Upper lobe of left lung (tissue), 6 donors: Measurements from ENCODE around the gene ADAMTS8. TPM values are rescaled to one million over a fixed set of nuclear protein-coding genes. Genes with fewer than 3 reads are reported as not detected.

Experiments
- ATAC-seq, 2 donors: fragments of 200-7000 bp; cut with Tn5 transposase; one replicate each; pipeline ENCODE4 v1.9.1; 2022; ENCODE audit warnings: mild to moderate bottlenecking in 2 of 2, moderate library complexity in 2 of 2; ENCODE audit not compliant: low FRiP score in 2 of 2
- DNase-seq, 2 donors: peaks; one replicate each; pipeline ENCODE4 v3.0.0-alpha.2; 2019 to 2020
- H3K27ac ChIP-seq, 4 donors: fragments of 200-600 bp; sonication (generic); one replicate each; pipeline ENCODE4 v1.5.1; 2016 to 2019
- H3K27me3 ChIP-seq, 4 donors: fragments of 200-600 bp; sonication (generic); one replicate each; pipeline ENCODE4 v1.5.1; 2017 to 2019
- H3K36me3 ChIP-seq, 4 donors: fragments of 200-600 bp; sonication (generic); one replicate each; pipeline ENCODE4 v1.5.1; 2016 to 2019
- H3K4me1 ChIP-seq, 4 donors: fragments of 200-600 bp; sonication (generic); one replicate each; pipeline ENCODE4 v1.5.1; 2018 to 2019
- H3K4me3 ChIP-seq, 4 donors: fragments of 200-600 bp; sonication (generic); one replicate each; pipeline ENCODE4 v1.5.1; 2017 to 2019; ENCODE audit warnings: mild to moderate bottlenecking in 2 of 4, moderate library complexity in 1 of 4
- H3K9me3 ChIP-seq, 4 donors: fragments of 200-600 bp; sonication (generic); one replicate each; pipeline ENCODE4 v1.5.1; 2018 to 2019
- EP300 ChIP-seq, 4 donors: sonication (generic); formaldehyde crosslinking; IDR thresholded peaks; one replicate each; pipeline ENCODE4 v1.5.1; 2017; ENCODE audit warnings: antibody characterized with exemption in 4 of 4, control low read depth in 2 of 4
- POLR2A ChIP-seq, 4 donors: fragments of 450-650 bp; IDR thresholded peaks; one replicate each; pipeline ENCODE4 v1.5.1; 2016 to 2017; ENCODE audit warnings: antibody characterized with exemption in 4 of 4, mild to moderate bottlenecking in 2 of 4
- POLR2AphosphoS5 ChIP-seq, 2 donors: sonication (generic); formaldehyde crosslinking; IDR thresholded peaks; one replicate each; pipeline ENCODE4 v1.5.1; 2017; ENCODE audit warnings: antibody characterized with exemption in 2 of 2
- WGBS, 2 donors: methylation state at CpG; one replicate each; pipeline ENCODE4 v1.1.5; 2017 to 2018; 5-methylcytosine and 5-hydroxymethylcytosine counted together
- total RNA-seq, 6 donors: library from RNA; depleted of rRNA in 4 of 6; stranded (reverse); fragments of >200 nt in 4 of 6; gene quantifications; one replicate each; pipeline versions ENCODE4 v1.1.0 to v1.2.1, GENCODE V29; 2016 to 2021
- TF ChIP-seq, protein P1 (sequence below), 6 experiments: fragments of 450-650 bp in 4 of 6; fragments of 200-600 bp in 2 of 6; sonication (generic) in 2 of 6; IDR thresholded peaks; one replicate each; pipeline ENCODE4 v1.5.1; 2016 to 2019; ENCODE audit warnings: antibody characterized with exemption in 6 of 6
- donor health status: DM: no; HTN: no; CAD: no; lungs with moderate emphysema.
- donor health status: DM: no; HTN: yes; CAD: no; lungs with severe emphysema.

ADAMTS8 gene
- total RNA-seq, 6 donors from 2014 or later = 13.0 to 52.3 (median 21.5) TPM

DNA sequence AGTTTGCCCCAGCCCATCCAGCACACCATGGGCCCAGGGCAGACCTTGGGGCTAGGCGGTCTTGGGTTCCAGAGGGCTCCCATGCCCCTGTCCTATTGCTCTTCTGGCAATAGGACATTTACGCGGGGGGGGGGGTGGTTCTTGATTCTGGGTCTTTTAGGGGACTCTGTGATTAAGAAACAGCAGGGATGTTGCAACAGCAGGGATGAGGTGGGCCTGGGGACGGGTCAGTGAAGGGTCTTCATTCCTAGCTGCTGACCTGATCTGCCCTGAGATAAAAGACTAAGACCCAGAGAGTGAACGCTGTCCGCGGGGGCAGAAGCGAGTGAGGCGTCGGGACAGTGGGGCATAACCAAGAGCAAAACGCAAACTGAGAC, 19.6 kb upstream of the ADAMTS8 start:
- Histone ChIP-seq H3K27ac (peak overlapping the region in 2 of 4 donors; percentile 72 to 80), H3K4me3 (peak overlapping the region in 3 of 4 donors; percentile 54 to 68 (median 63)), H3K9me3 (no peaks in the 10 kb centered on the region), H3K36me3 (no peaks in the 10 kb centered on the region), H3K27me3 (peaks cover 0 to 17% (median 1%) of the 10 kb centered on the region in 4 donors), H3K4me1 (peaks cover 8 to 24% (median 14%) of the 10 kb centered on the region in 4 donors)
- WGBS, 2 donors = 9% methylated on average over 11 of the region's 11 CpGs
- DNase-seq = no peak
- TF ChIP-seq, protein P1, sequence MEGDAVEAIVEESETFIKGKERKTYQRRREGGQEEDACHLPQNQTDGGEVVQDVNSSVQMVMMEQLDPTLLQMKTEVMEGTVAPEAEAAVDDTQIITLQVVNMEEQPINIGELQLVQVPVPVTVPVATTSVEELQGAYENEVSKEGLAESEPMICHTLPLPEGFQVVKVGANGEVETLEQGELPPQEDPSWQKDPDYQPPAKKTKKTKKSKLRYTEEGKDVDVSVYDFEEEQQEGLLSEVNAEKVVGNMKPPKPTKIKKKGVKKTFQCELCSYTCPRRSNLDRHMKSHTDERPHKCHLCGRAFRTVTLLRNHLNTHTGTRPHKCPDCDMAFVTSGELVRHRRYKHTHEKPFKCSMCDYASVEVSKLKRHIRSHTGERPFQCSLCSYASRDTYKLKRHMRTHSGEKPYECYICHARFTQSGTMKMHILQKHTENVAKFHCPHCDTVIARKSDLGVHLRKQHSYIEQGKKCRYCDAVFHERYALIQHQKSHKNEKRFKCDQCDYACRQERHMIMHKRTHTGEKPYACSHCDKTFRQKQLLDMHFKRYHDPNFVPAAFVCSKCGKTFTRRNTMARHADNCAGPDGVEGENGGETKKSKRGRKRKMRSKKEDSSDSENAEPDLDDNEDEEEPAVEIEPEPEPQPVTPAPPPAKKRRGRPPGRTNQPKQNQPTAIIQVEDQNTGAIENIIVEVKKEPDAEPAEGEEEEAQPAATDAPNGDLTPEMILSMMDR (IDR thresholded peaks at IDR 0.05) = no peak
- ATAC-seq = no peak

DNA sequence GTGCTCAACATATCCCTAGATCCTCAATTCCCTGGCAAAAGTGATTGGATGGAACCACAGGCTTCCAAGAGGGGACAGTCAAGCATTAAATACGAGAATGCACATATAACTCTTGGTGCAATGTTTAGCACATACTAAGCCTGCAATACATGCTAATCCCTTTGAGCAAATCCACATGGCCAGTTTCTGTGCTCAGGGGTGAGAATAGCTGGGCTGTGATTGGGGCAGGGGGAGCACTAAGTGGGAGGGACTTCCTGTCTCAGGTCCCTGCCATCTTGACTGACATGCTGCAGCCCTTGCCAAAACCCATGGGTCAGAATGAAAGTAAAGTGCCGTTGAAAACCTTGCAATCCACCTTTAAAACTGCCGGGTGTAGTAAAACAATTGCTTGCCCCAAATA, 17.4 kb upstream of the ADAMTS8 start:
- no peak for ATAC-seq
- TF ChIP-seq, protein P1 (IDR thresholded peaks at IDR 0.05) = no peak
- TF ChIP-seq POLR2A (IDR thresholded peaks at IDR 0.05) (no peak), EP300 (IDR thresholded peaks at IDR 0.05) (no peak), POLR2AphosphoS5 (IDR thresholded peaks at IDR 0.05) (no peak)
- DNase-seq = no peak
- H3K4me1 ChIP-seq = peaks cover 8 to 24% (median 14%) of the 10 kb centered on the region in 4 donors
- H3K27ac ChIP-seq = no peak overlapping the region
- no peaks in the 10 kb centered on the region for H3K9me3 ChIP-seq
- H3K27me3 ChIP-seq = peaks cover 0 to 17% (median 1%) of the 10 kb centered on the region in 4 donors
- H3K36me3 ChIP-seq = no peaks in the 10 kb centered on the region
- 69 to 75% methylated on average over 3 of the region's 3 CpGs for WGBS, 2 donors
- no peak overlapping the region for H3K4me3 ChIP-seq

DNA sequence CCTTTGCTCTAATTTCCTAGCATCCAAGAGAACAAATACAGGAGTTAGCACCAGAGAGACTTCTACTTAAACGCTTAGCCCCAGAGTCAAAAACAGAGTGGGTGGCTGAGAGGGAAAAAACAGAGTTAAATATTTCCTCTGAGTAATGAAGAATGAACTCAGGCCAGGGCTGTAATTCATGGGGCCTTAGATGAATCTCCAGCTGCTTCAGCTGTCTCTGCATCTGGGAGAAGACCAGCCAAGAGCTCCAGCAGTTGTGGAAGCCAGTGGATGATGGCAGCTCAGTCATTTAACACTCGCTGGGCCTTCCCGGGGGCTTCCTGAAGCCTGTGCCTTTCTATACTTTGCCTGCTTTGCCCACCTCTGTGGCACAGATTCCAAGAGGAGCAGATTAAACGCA, 14.3 kb upstream of the ADAMTS8 start:
- H3K4me3 ChIP-seq = no peak overlapping the region
- TF ChIP-seq, protein P1 (IDR thresholded peaks at IDR 0.05) = no peak
- TF ChIP-seq POLR2AphosphoS5 (IDR thresholded peaks at IDR 0.05) = no peak
- no peak for TF ChIP-seq EP300 (IDR thresholded peaks at IDR 0.05)
- no peak for TF ChIP-seq POLR2A (IDR thresholded peaks at IDR 0.05)
- H3K27ac ChIP-seq = no peak overlapping the region
- no peak for DNase-seq
- 73 to 81% methylated on average over 4 of the region's 4 CpGs for WGBS, 2 donors
- peak in 1 of 2 donors; percentile 55 for ATAC-seq
- no peaks in the 10 kb centered on the region for H3K36me3 ChIP-seq
- H3K27me3 ChIP-seq = no peaks in the 10 kb centered on the region
- H3K4me1 ChIP-seq = no peaks in the 10 kb centered on the region
- no peaks in the 10 kb centered on the region for H3K9me3 ChIP-seq

DNA sequence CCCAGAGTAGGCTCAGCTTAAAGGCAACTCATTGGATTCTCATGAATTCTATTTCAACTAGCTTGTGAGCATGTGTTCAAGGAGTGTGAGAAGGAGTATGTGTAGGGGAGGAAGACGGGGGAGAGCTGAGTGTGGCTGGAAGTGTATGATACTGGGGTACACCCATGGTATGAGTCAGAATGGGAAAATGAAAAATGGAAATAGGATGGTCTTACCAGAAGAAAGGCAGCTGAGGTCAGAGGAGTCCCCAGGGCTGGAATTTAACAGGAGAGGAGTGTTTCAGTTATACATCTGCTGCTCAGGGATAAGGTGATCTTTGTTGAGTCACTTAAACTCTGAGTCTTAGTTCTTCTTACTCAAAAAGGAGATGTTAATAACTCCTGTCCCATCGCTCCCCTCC, 13.3 kb upstream of the ADAMTS8 start:
- no peaks in the 10 kb centered on the region for H3K27me3 ChIP-seq
- ATAC-seq = no peak

DNA sequence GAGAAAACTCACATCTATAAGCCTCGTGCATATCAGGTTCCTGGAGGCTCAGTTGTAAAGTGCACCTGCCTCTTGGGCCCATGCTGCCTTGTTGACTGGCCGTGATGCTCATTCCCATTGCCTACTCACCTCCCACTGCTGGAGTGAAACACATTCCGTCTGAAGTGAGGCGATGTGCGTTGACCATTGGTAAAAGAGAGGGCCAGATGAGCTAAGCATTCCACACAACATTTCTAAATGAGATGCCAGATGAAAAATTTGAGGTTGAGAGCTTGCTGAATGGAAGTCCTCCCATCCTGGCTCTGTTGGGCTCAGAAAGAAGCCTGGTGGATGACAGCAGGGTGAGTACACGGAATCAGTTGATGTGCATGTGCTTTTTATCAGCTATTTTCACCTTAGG, 11.5 kb upstream of the ADAMTS8 start:
- ATAC-seq = no peak
- Histone ChIP-seq H3K4me1 (peaks cover 0 to 9% (median 4%) of the 10 kb centered on the region in 4 donors), H3K36me3 (no peaks in the 10 kb centered on the region), H3K27me3 (no peaks in the 10 kb centered on the region), H3K4me3 (no peak overlapping the region), H3K27ac (no peak overlapping the region), H3K9me3 (no peaks in the 10 kb centered on the region)
- 71 to 84% methylated on average over 6 of the region's 6 CpGs for WGBS, 2 donors
- no peak for TF ChIP-seq POLR2A (IDR thresholded peaks at IDR 0.05)
- TF ChIP-seq EP300 (IDR thresholded peaks at IDR 0.05) = no peak
- TF ChIP-seq, protein P1 (IDR thresholded peaks at IDR 0.05) = no peak
- no peak for TF ChIP-seq POLR2AphosphoS5 (IDR thresholded peaks at IDR 0.05)
- DNase-seq = no peak

More for the DNA sequence above, 13.3 kb upstream of the ADAMTS8 start:
- WGBS, 2 donors = 94% methylated on average over 2 of the region's 2 CpGs
- H3K36me3 ChIP-seq = no peaks in the 10 kb centered on the region
- no peak for DNase-seq
- TF ChIP-seq POLR2A (IDR thresholded peaks at IDR 0.05) (no peak), POLR2AphosphoS5 (IDR thresholded peaks at IDR 0.05) (no peak), EP300 (IDR thresholded peaks at IDR 0.05) (no peak)
- TF ChIP-seq, protein P1 (IDR thresholded peaks at IDR 0.05) = no peak
- no peaks in the 10 kb centered on the region for H3K9me3 ChIP-seq
- H3K4me1 ChIP-seq = no peaks in the 10 kb centered on the region
- no peak overlapping the region for H3K27ac ChIP-seq
- no peak overlapping the region for H3K4me3 ChIP-seq
